WERI-Rb-1 (cell line): ENCODE data around the gene UGT2B11.
A peak's percentile ranks its signal among the peaks of the same experiment; 100 is the strongest.
"Not testable (repeated sequence)": the region's sequence is repeated elsewhere in the genome, so short reads cannot be mapped to it uniquely, and the experiment has no call there.

ENCODE experiments used
- DNase-seq: peaks from one replicate; pipeline ENCODE4 v3.0.0-alpha.2; 2020
- H3K27ac ChIP-seq: fragments of 250-450 bp; sonication (Bioruptor Pico); 2 replicates; pipeline ENCODE4 v1.5.1; 2020; ENCODE audit warnings: mild to moderate bottlenecking, moderate library complexity
- H3K27me3 ChIP-seq: fragments of 250-450 bp; sonication (Bioruptor Pico); 2 replicates; pipeline ENCODE4 v1.5.1; 2021; ENCODE audit warnings: mild to moderate bottlenecking, low read depth, moderate library complexity; ENCODE audit not compliant: insufficient read depth, severe bottlenecking
- H3K36me3 ChIP-seq: fragments of 250-450 bp; sonication (Bioruptor Pico); 2 replicates; pipeline ENCODE4 v1.5.1; 2020; ENCODE audit warnings: mild to moderate bottlenecking, moderate library complexity
- H3K4me3 ChIP-seq: 2 replicates; pipeline ENCODE4 v1.5.1; 2011; ENCODE audit warnings: low read depth, mild to moderate bottlenecking, control low read depth, low read length
- H3K9me3 ChIP-seq: fragments of 250-450 bp; sonication (Bioruptor Pico); 2 replicates; pipeline ENCODE4 v1.5.1; 2021; ENCODE audit warnings: mild to moderate bottlenecking, moderate library complexity; ENCODE audit not compliant: severe bottlenecking
- TF ChIP-seq, protein P1 (sequence below): IDR thresholded peaks from 2 replicates; pipeline ENCODE4 v1.5.1; 2011; ENCODE audit warnings: low read depth, mild to moderate bottlenecking, control low read depth, inconsistent platforms, low read length

UGT2B11 gene

GRCh38 chr4:69179817-69180216, 34.7 kb downstream of the UGT2B11 start:
- H3K27ac ChIP-seq, H3K9me3 ChIP-seq, DNase-seq, H3K36me3 ChIP-seq, H3K27me3 ChIP-seq, H3K4me3 ChIP-seq: not testable (repeated sequence)

DNA sequence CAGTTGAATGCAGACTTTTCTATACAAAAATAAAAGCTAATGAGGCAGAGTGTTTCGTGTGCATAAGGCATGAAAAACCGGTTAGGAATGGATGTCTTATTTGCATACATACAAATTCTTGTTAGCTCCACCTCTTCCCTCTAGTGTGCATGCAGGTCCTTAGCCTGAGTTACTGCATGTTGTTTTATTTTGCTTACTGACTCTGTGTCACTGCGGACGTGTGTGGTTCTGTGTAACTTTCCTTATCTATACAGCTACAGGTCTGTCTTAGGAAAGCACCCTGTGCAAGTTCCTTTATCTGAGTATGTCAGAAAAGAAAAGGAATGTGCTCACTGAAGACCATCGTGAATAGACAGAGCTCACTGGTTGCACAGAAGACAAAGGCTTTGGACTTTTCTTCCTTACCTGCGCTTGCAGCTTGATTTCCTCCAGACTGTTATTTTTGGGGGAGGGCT, 35.8 kb downstream of the UGT2B11 start:
- H3K9me3 ChIP-seq, H3K27me3 ChIP-seq, H3K27ac ChIP-seq, H3K4me3 ChIP-seq, DNase-seq, H3K36me3 ChIP-seq: not testable (repeated sequence)

GRCh38 chr4:69170233-69171134, 44.1 kb downstream of the UGT2B11 start:
- DNase-seq, result peak; percentile 46
- H3K27ac ChIP-seq, H3K9me3 ChIP-seq, H3K27me3 ChIP-seq, H3K36me3 ChIP-seq, H3K4me3 ChIP-seq: not testable (repeated sequence)
- TF ChIP-seq, protein P1, sequence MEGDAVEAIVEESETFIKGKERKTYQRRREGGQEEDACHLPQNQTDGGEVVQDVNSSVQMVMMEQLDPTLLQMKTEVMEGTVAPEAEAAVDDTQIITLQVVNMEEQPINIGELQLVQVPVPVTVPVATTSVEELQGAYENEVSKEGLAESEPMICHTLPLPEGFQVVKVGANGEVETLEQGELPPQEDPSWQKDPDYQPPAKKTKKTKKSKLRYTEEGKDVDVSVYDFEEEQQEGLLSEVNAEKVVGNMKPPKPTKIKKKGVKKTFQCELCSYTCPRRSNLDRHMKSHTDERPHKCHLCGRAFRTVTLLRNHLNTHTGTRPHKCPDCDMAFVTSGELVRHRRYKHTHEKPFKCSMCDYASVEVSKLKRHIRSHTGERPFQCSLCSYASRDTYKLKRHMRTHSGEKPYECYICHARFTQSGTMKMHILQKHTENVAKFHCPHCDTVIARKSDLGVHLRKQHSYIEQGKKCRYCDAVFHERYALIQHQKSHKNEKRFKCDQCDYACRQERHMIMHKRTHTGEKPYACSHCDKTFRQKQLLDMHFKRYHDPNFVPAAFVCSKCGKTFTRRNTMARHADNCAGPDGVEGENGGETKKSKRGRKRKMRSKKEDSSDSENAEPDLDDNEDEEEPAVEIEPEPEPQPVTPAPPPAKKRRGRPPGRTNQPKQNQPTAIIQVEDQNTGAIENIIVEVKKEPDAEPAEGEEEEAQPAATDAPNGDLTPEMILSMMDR, result peak; percentile 31; the same call in 1 of the 2 replicates

DNA sequence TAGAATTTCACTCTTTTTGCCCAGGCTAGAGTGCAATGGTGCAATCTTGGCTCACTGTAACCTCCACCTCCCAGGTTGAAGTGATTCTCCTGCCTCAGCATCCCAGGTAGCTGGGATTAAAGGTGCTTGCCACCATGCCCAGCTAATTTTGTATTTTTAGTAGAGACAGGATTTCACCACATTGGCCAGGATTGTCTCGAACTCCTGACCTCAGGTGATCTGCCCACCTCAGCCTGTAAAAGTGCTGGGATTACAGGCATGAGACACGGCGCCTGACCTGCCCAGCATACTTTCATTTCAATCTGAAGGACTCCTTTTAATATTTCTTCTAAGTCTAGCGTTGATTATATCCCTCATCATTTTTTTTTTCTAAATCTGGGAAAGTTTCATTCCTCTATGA, 45.4 kb downstream of the UGT2B11 start:
- H3K4me3 ChIP-seq, H3K9me3 ChIP-seq, H3K27me3 ChIP-seq, DNase-seq, H3K36me3 ChIP-seq, H3K27ac ChIP-seq: not testable (repeated sequence)

DNA sequence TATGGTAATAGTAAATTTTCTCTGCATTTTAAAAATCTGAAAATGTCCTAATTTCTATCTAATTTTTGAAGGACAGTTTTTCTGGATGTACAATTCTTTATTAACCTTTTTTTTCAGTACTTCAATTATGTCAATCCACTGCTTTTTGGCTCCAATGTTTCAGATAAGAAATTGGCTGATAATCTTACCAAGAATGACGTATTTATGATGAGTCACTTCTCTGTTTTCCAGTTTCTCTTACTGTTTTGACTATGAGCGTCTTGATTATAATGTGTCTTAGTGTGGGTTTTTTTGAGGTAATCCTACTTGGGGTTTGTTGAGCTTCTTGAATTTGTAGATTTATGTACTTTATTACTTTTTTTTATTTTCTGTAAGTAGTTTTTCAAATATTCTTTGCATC, 47.2 kb downstream of the UGT2B11 start:
- DNase-seq, result no peak
- Histone ChIP-seq H3K27ac (no peak overlapping the region), H3K36me3 (no peaks in the 10 kb centered on the region), H3K4me3 (no peak overlapping the region), H3K27me3 (no peaks in the 10 kb centered on the region), H3K9me3 (no peaks in the 10 kb centered on the region)
- TF ChIP-seq, protein P1, result no peak

GRCh38 chr4:69166376-69166775, 48.2 kb downstream of the UGT2B11 start:
- DNase-seq, H3K27ac ChIP-seq: not testable (repeated sequence)

GRCh38 chr4:69165707-69166106, 48.8 kb downstream of the UGT2B11 start:
- H3K36me3 ChIP-seq, DNase-seq, H3K27ac ChIP-seq, H3K9me3 ChIP-seq, H3K27me3 ChIP-seq, H3K4me3 ChIP-seq: not testable (repeated sequence)

More at GRCh38 chr4:69166376-69166775, 48.2 kb downstream of the UGT2B11 start:
- H3K4me3 ChIP-seq, H3K9me3 ChIP-seq, H3K27me3 ChIP-seq, H3K36me3 ChIP-seq: not testable (repeated sequence)

DNA sequence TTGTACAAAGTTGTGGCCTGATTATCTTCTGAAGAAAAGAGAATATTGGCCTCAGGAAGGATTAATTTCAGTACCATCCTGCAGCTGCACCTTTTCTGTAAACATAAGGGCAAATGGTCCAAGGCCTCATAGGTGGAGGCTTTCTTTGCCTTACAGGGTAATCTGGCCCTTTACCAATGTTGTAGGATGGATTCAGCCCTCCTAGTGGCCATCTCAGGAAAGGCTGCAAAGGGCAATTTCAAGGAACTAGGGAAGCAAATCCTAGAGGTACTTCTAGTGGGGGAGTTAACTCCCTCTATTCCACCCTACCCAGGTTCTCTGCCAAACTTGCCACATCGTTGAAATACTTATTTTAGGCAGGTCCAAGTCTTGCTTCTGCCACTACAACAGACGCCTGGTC, 57.6 kb downstream of the UGT2B11 start:
- no peaks in the 10 kb centered on the region for H3K9me3 ChIP-seq
- TF ChIP-seq, protein P1, result peak; percentile 48
- peak; percentile 21 for DNase-seq
- no peak overlapping the region for H3K27ac ChIP-seq
- no peak overlapping the region for H3K4me3 ChIP-seq
- H3K36me3 ChIP-seq, result no peaks in the 10 kb centered on the region
- no peaks in the 10 kb centered on the region for H3K27me3 ChIP-seq
